Measurements from ENCODE around the gene SKIC8.

GRCh38 chr15:78239811-78240210 lies 59.6 kb downstream of the SKIC8 start:
- TF ChIP-seq CTCF (IDR thresholded peaks at IDR 0.05; ENCODE audit: low read depth, low read length) (no peak), EZH2phosphoT487 (IDR thresholded peaks at IDR 0.05; ENCODE audit: low read depth) (no peak)

Measured in OCI-LY3 (cell line).